Activated CD4-positive, alpha-beta T cell treated with anti-CD3 and anti-CD28 coated beads, Interleukin-10, Interleukin-2, amounts not matched to agents 100 ng/mL and 50 ng/mL, durations not matched to agents 16 hours and 8 hours (primary cell): Measurements from ENCODE around the gene RAI14.

Experiments
- DNase-seq: peaks from one replicate; pipeline ENCODE4 v3.0.0-alpha.2; 2020

Gene RAI14

DNA sequence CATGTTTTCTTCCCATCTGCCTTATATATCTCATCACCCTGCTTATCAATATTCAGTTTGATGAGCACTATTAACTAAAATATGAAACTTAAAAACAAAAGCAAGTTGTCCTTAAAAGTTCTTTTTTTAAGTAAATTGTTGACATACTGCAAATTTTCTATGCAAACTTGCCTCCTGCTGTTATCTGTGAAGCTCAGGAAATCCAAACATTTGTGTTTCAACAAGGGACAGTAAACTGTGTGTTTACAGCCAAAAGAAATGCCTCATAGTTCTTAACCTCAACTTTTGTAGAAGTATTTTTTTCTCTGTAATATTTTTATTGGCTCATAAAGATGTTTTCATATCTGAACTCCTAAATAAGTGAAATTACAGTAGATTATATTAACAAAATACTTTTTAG, 175.2 kb downstream of the RAI14 start:
- DNase-seq = no peak

DNA sequence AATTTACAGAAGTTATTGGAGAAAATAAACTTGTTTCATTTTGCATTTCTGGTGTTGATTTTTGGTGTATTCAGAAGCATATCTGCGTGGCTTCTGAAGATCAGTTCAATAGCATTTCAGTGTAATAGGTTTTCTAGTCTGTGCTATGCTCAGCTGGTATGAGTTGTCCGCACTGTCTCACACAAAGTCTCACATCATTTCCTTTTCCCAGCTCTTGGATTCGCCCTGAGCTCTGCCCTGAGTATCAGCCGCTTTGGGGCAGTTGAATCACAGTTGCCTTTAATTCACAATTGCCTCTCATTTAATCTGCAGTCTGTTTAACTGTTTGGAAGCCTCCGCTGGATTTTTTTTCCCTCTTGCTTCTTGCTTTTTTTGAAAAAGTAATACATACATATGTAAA, 176.4 kb downstream of the RAI14 start:
- no peak for DNase-seq

- peak; percentile 19 for DNase-seq
Measured at GRCh38 chr5:34833090-34833489, 177.0 kb downstream of the RAI14 start.

DNA sequence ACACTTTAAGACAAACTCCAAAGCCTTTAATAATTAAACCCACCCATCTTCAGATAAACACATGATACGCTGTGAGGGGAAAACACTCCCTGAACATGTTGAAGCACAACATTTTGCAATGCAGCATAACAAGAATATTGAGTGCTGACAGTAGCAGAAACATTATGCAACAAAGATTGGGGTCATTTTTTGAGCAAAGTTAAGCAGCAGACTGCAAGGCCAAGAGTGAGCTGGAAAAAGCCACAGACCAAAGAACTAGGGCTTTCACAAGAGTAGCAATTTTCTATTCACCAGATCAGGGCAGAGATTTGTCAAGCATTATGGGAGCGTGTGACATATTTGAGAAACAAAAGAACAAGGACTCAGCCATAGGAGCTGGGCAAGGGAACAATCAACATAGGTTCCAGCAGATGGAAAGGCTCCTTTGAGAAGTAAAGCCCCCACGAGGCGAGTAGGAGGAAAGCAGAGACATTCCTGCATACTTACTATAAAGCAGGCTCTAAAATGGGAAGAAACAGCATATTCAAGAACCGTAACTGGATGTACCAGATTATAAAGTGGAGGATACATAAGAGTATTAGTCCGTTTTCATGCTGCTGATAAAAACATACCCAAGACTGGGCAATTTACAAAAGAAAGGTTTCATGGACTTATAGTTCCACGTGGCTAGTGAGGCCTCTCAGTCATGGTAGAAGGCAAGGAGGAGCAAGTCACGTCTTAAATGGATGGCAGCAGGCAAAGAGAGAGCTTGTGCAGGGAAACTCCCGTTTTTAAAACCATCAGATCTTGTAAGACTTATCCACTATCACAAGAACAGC, 178.1 kb downstream of the RAI14 start:
- DNase-seq = no peak

DNA sequence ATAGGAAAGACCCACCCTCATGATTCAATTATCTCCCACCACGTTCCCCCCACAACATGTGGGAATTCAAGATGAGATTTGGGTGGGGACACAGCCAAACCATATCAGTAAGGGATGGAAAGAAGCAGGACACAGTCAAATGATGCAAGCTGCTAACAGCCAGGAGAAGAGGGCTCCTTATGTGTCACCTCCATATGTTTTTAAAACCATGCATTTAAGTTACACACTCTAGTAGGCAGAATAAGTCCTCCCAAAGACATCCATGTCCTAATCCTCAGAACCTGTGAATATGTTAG, 178.6 kb downstream of the RAI14 start:
- no peak for DNase-seq

GRCh38 chr5:34835664-34836063, 179.5 kb downstream of the RAI14 start:
- DNase-seq = no peak

GRCh38 chr5:34838785-34839714, 182.9 kb downstream of the RAI14 start, which contains the start of gene TTC23L:
Gene TTC23L, plus strand, starts transcription at chr5:34839164. Its CDS starts 1,508 bp downstream, at chr5:34840672.
- DNase-seq = peak; percentile 93

GRCh38 chr5:34841816-34842215, 185.7 kb downstream of the RAI14 start:
- DNase-seq = no peak

DNA sequence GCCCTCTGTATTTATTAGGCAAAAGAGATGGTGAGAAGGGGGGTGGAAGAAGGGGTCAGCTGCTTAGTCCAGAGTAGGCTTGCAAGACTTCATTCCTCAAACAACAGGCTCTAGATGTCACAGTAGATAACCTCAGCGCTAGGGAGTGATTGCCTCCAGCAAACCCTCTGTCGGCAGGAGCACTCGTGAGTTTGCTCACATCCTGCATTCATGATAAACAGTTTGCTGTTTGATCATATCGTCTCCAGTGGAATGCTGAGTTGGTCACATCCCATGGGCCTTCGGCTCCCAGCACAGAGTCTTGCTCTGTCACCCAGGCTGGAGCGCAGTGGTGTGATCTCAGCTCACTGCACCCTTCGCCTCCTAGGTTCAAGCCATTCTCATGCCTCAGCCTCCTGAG, 186.4 kb downstream of the RAI14 start:
- no peak for DNase-seq

- DNase-seq = no peak
Measured at GRCh38 chr5:34843497-34843896, 187.4 kb downstream of the RAI14 start.

- DNase-seq = no peak
Measured at GRCh38 chr5:34844106-34844505, 188.0 kb downstream of the RAI14 start.

DNA sequence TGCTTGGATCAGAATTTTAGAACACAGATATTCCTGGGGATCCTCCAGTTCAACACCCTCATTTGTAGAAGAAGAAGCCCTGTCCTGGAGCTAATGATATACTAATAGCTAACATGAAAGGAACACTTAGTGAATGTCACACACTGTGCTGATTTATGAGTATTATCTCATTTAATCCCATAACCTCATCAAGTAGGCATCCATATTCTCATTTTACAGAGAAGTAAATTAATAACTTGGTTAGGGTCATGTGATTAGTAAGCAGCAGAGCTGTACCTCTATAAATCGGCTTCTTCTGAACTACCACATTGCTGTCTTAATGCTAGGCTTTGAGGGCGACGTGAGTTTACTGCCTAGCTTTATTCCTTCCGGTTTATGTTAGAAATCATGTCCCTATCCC, 188.9 kb downstream of the RAI14 start:
- DNase-seq = no peak

GRCh38 chr5:34847056-34847455, 190.9 kb downstream of the RAI14 start:
- peak; percentile 31 for DNase-seq

GRCh38 chr5:34847552-34847951, 191.4 kb downstream of the RAI14 start:
- DNase-seq = no peak

- DNase-seq = no peak
Measured at GRCh38 chr5:34848230-34848629, 192.1 kb downstream of the RAI14 start.

DNA sequence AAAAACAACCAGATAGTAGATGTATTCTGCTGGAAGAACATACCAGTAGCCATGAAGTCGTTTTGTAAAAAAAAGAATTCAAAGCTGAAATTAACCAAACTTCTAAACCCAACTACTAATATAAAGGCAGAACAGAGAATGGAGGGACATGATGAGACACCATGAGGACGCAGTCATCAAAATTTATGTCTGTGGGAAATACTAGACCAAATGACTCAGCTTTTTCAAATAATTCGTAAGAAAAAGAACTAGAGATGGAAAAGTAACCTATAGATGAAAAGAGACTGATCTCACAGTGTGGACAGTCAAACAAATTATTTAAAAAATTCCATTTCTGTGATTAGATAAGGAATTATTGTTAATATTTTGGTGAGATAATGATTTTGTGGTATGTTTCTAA, 193.1 kb downstream of the RAI14 start:
- no peak for DNase-seq

GRCh38 chr5:34854459-34855174, 198.5 kb downstream of the RAI14 start:
- no peak for DNase-seq

DNA sequence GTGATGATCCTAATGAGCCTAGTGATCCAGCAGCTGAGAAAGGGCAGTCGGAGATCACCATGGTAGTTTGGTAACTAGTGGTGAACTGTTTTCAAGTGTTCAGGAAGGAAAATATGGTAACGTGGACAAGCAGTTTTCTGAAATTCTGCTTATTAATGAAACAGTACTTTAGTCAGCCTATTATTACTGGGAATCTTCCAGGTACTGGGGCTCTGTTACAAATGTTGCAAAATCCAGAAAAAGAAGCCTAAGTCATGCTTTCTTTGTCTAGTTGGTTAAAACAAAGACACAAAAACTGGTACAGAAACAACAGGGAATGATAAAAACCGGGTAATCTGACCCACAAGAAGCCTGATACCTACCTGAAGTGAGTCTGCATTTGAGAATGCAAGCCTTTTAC, 201.0 kb downstream of the RAI14 start:
- DNase-seq = no peak

DNA sequence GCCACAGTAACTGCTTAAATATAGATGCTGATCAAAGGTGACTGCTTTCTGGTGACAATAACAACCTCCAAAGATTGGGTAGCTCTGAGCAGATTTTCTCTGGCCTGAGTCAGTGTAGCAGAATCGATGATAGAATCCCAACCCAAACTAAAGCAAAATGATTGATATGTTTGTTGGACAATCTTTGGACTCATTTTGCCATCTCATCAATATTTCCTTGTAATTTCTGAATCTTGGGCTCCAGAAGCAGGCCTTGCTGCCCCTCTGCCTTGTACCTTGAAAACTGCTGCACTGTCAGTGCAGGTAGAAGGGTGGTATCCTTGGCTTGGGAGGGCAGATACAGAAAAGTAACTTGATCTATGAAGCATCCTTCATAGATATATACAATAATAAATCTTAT, 201.8 kb downstream of the RAI14 start:
- DNase-seq = no peak

- no peak for DNase-seq
Measured at GRCh38 chr5:34858790-34859189, 202.7 kb downstream of the RAI14 start.

GRCh38 chr5:34859253-34859652, 203.1 kb downstream of the RAI14 start:
- DNase-seq = no peak

DNA sequence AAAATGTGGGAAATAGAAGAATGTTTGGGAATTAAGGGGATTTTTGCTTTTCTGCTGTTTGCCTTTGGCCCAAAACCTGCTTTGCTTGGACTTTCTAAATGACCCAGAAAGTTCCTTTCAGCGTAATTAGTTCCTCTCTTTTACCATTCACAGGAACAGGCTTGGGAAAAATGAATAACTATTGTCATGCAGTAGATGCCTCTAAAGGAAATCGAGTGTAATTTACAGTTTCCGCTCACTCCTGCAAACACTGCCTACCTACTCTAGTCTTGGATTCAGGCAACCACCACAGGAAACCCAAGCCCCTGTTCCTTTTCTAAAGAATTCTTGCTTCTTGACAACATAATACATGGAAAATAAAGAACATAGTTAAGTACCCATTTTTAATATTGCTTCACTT, 207.8 kb downstream of the RAI14 start:
- DNase-seq = no peak

DNA sequence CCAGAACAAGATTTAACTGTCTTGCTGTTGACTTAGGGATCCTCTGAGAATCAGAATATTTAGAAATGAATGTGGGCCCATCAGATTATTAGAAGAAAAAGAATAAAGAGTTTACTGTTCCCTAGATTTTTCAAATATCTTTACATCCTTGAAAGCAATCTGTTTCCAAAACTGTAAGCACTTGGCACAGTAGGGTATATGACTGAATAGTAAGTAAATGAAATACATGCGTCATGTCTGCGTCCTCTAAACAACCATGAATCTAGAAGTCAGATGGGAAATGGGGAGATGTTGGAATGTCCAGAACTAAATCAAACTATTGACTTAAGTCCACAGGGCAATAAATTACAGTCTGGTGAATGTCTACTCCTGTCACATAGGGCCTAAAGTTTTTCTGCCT, 209.0 kb downstream of the RAI14 start:
- DNase-seq = no peak
